MG63 (cell line): Measurements from ENCODE around the gene NAT8L. TPM values are rescaled to one million over a fixed set of nuclear protein-coding genes. Genes with fewer than 3 reads are reported as not detected.

Experiments used
- DNase-seq: peaks from one replicate; pipeline ENCODE4 v3.0.0-alpha.2; 2020
- H3K27me3 ChIP-seq: fragments of 250-450 bp; sonication (Bioruptor Pico); 2 replicates; pipeline ENCODE4 v1.5.1; 2020; ENCODE audit warnings: mild to moderate bottlenecking, moderate library complexity
- H3K36me3 ChIP-seq: fragments of 250-450 bp; sonication (Bioruptor Pico); 2 replicates; pipeline ENCODE4 v1.5.1; 2020; ENCODE audit warnings: mild to moderate bottlenecking, moderate library complexity
- H3K4me3 ChIP-seq: fragments of 250-450 bp; sonication (Bioruptor Pico); 2 replicates; pipeline ENCODE4 v1.5.1; 2020; ENCODE audit warnings: mild to moderate bottlenecking, moderate library complexity
- H3K9me3 ChIP-seq: fragments of 250-450 bp; sonication (Bioruptor Pico); 2 replicates; pipeline ENCODE4 v1.5.1; 2020; ENCODE audit warnings: mild to moderate bottlenecking, moderate library complexity
- total RNA-seq: library from RNA; depleted of rRNA; stranded (reverse); fragments of >200 nt; shearing (Covaris generic); gene quantifications from 2 replicates; pipeline ENCODE4 v1.2.3, GENCODE V29; 2014; ENCODE audit warnings: low replicate concordance

The NAT8L gene
- total RNA-seq, 1 experiment from 2014 or later, result 4.3 TPM

- DNase-seq, result no peak
- Histone ChIP-seq H3K36me3 (no peaks in the 10 kb centered on the region), H3K4me3 (no peak overlapping the region), H3K9me3 (no peaks in the 10 kb centered on the region), H3K27me3 (no peaks in the 10 kb centered on the region)
These were observed 15.6 kb upstream of the NAT8L start for GRCh38 chr4:2043396-2044118.

GRCh38 chr4:2044119-2044485, 15.0 kb upstream of the NAT8L start:
- no peaks in the 10 kb centered on the region for H3K9me3 ChIP-seq
- no peak overlapping the region for H3K4me3 ChIP-seq
- DNase-seq, result no peak
- no peaks in the 10 kb centered on the region for H3K27me3 ChIP-seq
- no peaks in the 10 kb centered on the region for H3K36me3 ChIP-seq

GRCh38 chr4:2044542-2045517, 14.3 kb upstream of the NAT8L start:
- DNase-seq, result no peak
- no peaks in the 10 kb centered on the region for H3K36me3 ChIP-seq
- H3K27me3 ChIP-seq, result no peaks in the 10 kb centered on the region
- H3K9me3 ChIP-seq, result no peaks in the 10 kb centered on the region
- H3K4me3 ChIP-seq, result no peak overlapping the region

GRCh38 chr4:2045518-2045951, 13.6 kb upstream of the NAT8L start:
- Histone ChIP-seq H3K36me3 (no peaks in the 10 kb centered on the region), H3K4me3 (no peak overlapping the region), H3K9me3 (no peaks in the 10 kb centered on the region), H3K27me3 (no peaks in the 10 kb centered on the region)
- peak; percentile 62 for DNase-seq

- Histone ChIP-seq H3K27me3 (no peaks in the 10 kb centered on the region), H3K36me3 (no peaks in the 10 kb centered on the region), H3K4me3 (no peak overlapping the region), H3K9me3 (no peaks in the 10 kb centered on the region)
- DNase-seq, result no peak
These were observed 12.8 kb upstream of the NAT8L start for GRCh38 chr4:2046031-2046961.

GRCh38 chr4:2047031-2047660, 12.0 kb upstream of the NAT8L start:
- Histone ChIP-seq H3K27me3 (no peaks in the 10 kb centered on the region), H3K36me3 (no peaks in the 10 kb centered on the region), H3K9me3 (no peaks in the 10 kb centered on the region), H3K4me3 (no peak overlapping the region)
- no peak for DNase-seq

- Histone ChIP-seq H3K4me3 (no peak overlapping the region), H3K36me3 (no peaks in the 10 kb centered on the region), H3K9me3 (no peaks in the 10 kb centered on the region), H3K27me3 (no peaks in the 10 kb centered on the region)
- DNase-seq, result no peak
These were observed 11.1 kb upstream of the NAT8L start for GRCh38 chr4:2047781-2048581.

GRCh38 chr4:2048831-2049230, 10.3 kb upstream of the NAT8L start:
- DNase-seq, result peak; percentile 71
- H3K9me3 ChIP-seq, result no peaks in the 10 kb centered on the region

GRCh38 chr4:2049381-2049780, 9.7 kb upstream of the NAT8L start:
- H3K4me3 ChIP-seq, result no peak overlapping the region
- H3K27me3 ChIP-seq, result no peaks in the 10 kb centered on the region
- no peak for DNase-seq
- no peaks in the 10 kb centered on the region for H3K9me3 ChIP-seq
- no peaks in the 10 kb centered on the region for H3K36me3 ChIP-seq

More at GRCh38 chr4:2048831-2049230, 10.3 kb upstream of the NAT8L start:
- no peaks in the 10 kb centered on the region for H3K36me3 ChIP-seq
- H3K27me3 ChIP-seq, result no peaks in the 10 kb centered on the region
- H3K4me3 ChIP-seq, result no peak overlapping the region

- no peaks in the 10 kb centered on the region for H3K9me3 ChIP-seq
- H3K36me3 ChIP-seq, result no peaks in the 10 kb centered on the region
- H3K4me3 ChIP-seq, result no peak overlapping the region
- DNase-seq, result no peak
- H3K27me3 ChIP-seq, result no peaks in the 10 kb centered on the region
These were observed 9.3 kb upstream of the NAT8L start for GRCh38 chr4:2049811-2050210.

GRCh38 chr4:2051086-2051485, 8.0 kb upstream of the NAT8L start:
- DNase-seq, result no peak
- H3K36me3 ChIP-seq, result no peaks in the 10 kb centered on the region
- no peaks in the 10 kb centered on the region for H3K27me3 ChIP-seq
- no peak overlapping the region for H3K4me3 ChIP-seq
- no peaks in the 10 kb centered on the region for H3K9me3 ChIP-seq

GRCh38 chr4:2054217-2054616, 4.9 kb upstream of the NAT8L start:
- H3K36me3 ChIP-seq, result no peaks in the 10 kb centered on the region
- no peaks in the 10 kb centered on the region for H3K9me3 ChIP-seq
- DNase-seq, result no peak
- no peak overlapping the region for H3K4me3 ChIP-seq
- no peaks in the 10 kb centered on the region for H3K27me3 ChIP-seq

- no peak overlapping the region for H3K4me3 ChIP-seq
- H3K27me3 ChIP-seq, result no peaks in the 10 kb centered on the region
These were observed 1.6 kb upstream of the NAT8L start for GRCh38 chr4:2057382-2058065.

GRCh38 chr4:2058264-2059045, 672 bp upstream of the NAT8L start:
- Histone ChIP-seq H3K4me3 (peak overlapping the region; percentile 32; the same call in 1 of the 2 replicates), H3K27me3 (no peaks in the 10 kb centered on the region)
- DNase-seq, result peak; percentile 29

More at GRCh38 chr4:2057382-2058065, 1.6 kb upstream of the NAT8L start:
- Histone ChIP-seq H3K9me3 (no peaks in the 10 kb centered on the region), H3K36me3 (no peaks in the 10 kb centered on the region)
- DNase-seq, result no peak

More at GRCh38 chr4:2058264-2059045, 672 bp upstream of the NAT8L start:
- Histone ChIP-seq H3K36me3 (no peaks in the 10 kb centered on the region), H3K9me3 (no peaks in the 10 kb centered on the region)
